GM13976 (cell line): Measurements from ENCODE around the gene PRUNE1.
A peak's percentile ranks its signal among the peaks of the same experiment; 100 is the strongest.

Source experiments
- DNase-seq: peaks from one replicate; pipeline ENCODE4 v3.0.0; 2012; ENCODE audit warnings: low spot score
- in situ Hi-C: fragments of 300-500 bp; cut with MboI; formaldehyde crosslinking; loops from one replicate; pipeline ENCODE4 v1.12.0; 2022; ENCODE audit warnings: low sequenced_read_pairs, mixed read lengths, inconsistent platforms; ENCODE audit not compliant: unreplicated experiment
- TF ChIP-seq, protein P1 (sequence below): IDR thresholded peaks from 2 replicates; pipeline ENCODE4 v1.5.1; 2012; ENCODE audit warnings: borderline replicate concordance, mild to moderate bottlenecking; ENCODE audit not compliant: insufficient read depth; ENCODE audit errors: extremely low read depth, missing control alignments, control extremely low read depth

The PRUNE1 gene

DNA sequence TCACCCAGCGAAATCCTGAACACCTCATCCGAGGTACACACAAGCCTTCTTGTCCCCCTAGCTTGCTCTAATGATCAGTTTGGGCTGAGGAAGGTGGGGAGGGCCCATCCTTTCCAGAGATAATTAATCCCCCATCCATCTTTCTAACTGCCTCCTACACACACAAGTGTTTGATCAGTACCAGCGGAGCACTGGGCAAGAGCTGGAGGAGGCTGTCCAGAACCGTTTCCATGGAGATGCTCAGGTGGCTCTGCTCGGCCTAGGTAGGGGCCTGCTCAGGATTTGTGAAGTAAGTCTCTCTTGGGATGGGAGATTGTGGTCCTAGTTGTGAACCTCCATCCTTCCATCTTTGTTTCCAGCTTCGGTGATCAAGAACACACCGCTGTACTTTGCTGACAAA is 20.3 kb upstream of the PRUNE1 start:
- TF ChIP-seq, protein P1, sequence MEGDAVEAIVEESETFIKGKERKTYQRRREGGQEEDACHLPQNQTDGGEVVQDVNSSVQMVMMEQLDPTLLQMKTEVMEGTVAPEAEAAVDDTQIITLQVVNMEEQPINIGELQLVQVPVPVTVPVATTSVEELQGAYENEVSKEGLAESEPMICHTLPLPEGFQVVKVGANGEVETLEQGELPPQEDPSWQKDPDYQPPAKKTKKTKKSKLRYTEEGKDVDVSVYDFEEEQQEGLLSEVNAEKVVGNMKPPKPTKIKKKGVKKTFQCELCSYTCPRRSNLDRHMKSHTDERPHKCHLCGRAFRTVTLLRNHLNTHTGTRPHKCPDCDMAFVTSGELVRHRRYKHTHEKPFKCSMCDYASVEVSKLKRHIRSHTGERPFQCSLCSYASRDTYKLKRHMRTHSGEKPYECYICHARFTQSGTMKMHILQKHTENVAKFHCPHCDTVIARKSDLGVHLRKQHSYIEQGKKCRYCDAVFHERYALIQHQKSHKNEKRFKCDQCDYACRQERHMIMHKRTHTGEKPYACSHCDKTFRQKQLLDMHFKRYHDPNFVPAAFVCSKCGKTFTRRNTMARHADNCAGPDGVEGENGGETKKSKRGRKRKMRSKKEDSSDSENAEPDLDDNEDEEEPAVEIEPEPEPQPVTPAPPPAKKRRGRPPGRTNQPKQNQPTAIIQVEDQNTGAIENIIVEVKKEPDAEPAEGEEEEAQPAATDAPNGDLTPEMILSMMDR, result no peak
- in situ Hi-C loops, result no loop called here
- no peak for DNase-seq

DNA sequence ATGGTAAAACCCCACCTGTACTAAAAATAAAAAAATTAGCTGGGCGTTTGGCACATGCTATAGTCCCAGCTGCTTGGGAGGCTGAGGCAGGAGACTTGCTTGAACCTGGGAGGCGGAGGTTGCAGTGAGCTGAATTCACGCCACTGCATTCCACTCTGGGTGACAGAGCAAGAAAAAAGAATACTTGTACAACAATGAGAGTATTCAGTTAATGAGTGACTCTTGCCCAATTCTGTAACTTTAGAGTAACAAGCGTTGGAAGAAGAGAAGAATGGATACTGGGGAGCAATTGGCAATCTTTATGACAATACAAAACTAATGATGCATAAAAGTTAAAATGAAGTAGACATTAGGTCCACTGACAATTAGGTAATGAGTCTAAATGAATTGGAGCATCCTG is 15.6 kb upstream of the PRUNE1 start:
- in situ Hi-C loops, result no loop called here
- TF ChIP-seq, protein P1, result no peak
- DNase-seq, result no peak

GRCh38 chr1:150994248-150994647 is 14.0 kb upstream of the PRUNE1 start:
- DNase-seq, result no peak
- TF ChIP-seq, protein P1, result no peak
- in situ Hi-C loops, result no loop called here

DNA sequence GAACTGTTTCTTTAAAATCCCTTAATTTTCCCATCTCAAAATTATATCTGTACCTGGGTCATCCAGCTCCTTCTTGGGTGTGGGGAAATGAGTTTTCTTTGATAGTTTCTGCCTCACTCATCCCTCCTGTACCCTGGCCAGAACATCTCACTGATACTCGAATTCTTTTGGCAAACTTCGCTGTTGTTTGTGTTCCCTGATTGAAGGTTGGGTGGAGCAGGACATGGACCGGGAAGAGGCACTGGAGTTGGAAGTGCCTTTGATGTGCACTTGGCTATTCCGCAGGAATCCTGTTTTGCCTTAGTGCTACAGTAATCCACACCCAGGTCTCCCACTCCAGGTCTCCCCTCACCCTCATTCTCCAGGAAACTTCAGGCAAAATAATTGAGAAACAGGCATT is 12.8 kb upstream of the PRUNE1 start:
- in situ Hi-C loops, result no loop called here
- TF ChIP-seq, protein P1, result no peak
- no peak for DNase-seq

GRCh38 chr1:150995896-150996295 is 12.4 kb upstream of the PRUNE1 start:
- no peak for DNase-seq
- in situ Hi-C loops, result no loop called here
- TF ChIP-seq, protein P1, result peak; percentile 66

DNA sequence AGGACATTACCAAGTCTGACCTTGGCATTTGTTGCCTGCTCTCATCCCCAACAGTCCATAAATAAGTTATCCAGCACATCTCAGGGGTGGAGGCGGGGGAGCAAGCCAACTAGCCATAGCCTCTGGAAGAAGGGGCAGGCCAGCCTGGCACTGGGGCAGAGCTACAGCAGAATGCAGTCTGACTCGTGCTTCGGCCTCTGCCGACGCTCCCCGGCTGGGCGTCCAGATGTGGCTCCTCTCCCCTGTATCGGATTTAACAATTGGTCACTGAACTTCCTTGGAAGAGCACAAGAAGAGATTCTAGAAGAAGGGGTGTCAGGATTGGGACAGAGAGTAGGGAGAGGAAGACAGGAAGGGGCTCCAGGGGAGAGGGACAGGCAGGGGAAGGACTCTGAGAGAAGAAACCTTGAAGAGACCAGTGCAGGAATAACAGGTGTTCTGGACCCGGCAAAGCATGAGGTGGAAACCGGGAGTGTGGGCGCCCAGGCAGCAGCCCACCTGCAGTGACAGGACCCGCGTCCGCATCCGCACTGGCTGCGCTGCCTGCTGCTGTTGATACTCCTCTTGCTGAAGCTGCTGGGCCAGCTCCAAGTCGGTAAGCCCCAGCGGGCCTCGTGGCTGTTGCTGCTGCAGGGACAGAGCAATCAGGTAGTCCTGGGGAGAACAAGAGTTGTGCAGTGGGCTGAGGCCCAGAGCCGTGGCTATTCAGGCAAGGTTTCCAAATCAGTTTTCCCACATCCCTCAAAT is 10.9 kb upstream of the PRUNE1 start:
- TF ChIP-seq, protein P1, result no peak
- DNase-seq, result no peak
- in situ Hi-C loops, result no loop called here
